ENCODE measurements around the gene RPS6KA3.

RPS6KA3 gene

GRCh38 chrX:20204351-20204750, 62.4 kb downstream of the RPS6KA3 start:
- H3K4me3 ChIP-seq (ENCODE audit: control insufficient read depth, low read depth, low read length), result no peak overlapping the region
- DNase-seq (ENCODE audit: low read depth), result no peak
- TF ChIP-seq CTCF (conservative IDR thresholded peaks at IDR 0.05; ENCODE audit: control insufficient read depth, insufficient read depth, low read depth, low read length), result no peak

- no peak for DNase-seq (ENCODE audit: low read depth)
- no peak overlapping the region for H3K4me3 ChIP-seq (ENCODE audit: control insufficient read depth, low read depth, low read length)
- no peak for TF ChIP-seq CTCF (conservative IDR thresholded peaks at IDR 0.05; ENCODE audit: control insufficient read depth, insufficient read depth, low read depth, low read length)
These were observed 69.0 kb downstream of the RPS6KA3 start for GRCh38 chrX:20197641-20198210.

DNA sequence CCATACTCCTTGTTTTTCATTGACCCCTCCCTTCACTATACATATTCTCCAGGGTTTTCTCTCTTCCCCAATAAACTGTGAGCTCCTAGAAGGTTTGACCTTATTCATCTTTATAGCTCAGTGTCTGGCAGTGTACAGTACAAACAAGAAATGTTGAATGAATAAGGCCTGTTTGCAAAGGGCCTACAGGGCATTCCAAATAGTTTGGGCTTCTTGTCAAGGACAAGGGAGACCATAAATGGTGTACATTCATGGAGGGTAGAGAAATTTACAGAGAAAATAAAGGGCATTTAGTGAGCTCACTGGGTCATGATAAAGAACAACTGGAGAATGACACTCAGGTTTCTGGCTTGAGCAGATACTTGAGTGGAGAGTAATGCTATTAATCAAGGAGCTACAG, 77.5 kb downstream of the RPS6KA3 start:
- no peak for TF ChIP-seq CTCF (conservative IDR thresholded peaks at IDR 0.05; ENCODE audit: control insufficient read depth, insufficient read depth, low read depth, low read length)
- DNase-seq (ENCODE audit: low read depth), result no peak
- H3K4me3 ChIP-seq (ENCODE audit: control insufficient read depth, low read depth, low read length), result no peak overlapping the region

DNA sequence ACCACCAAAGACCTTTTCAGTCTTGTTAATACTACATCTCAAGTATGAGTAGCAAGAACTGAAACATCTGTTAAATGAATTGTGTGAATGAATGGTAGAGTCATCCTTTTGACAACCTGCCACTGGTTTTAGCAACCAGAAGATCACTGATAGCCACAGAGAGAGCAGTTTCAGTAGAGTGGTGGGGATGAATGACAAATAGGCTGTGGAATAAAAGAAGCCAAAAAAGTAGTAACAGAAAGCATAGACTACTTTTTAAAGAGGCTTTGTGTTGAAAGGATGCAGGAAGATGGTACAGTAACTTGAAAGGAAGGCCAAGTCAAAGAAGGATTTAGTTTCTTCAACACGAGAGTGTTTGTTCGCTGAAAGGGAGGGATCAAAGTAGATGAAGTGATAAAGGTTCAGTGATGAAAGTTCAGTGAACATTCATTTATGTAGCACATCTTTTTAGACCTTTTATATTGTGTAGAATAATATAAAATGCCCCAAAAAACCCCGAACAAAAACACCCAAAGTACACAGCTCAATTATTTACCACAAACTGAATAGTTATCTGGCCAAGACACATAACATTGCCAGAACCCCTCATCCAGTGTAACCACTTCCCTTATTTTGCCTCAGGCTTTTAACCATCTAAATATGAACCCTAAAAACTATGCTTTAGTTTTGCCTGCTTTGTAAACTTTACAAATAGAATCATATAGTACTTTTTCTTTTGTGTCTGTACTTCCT, 84.9 kb downstream of the RPS6KA3 start:
- no peak overlapping the region for H3K4me3 ChIP-seq (ENCODE audit: control insufficient read depth, low read depth, low read length)
- no peak for DNase-seq (ENCODE audit: low read depth)
- TF ChIP-seq CTCF (conservative IDR thresholded peaks at IDR 0.05; ENCODE audit: control insufficient read depth, insufficient read depth, low read depth, low read length), result no peak

GRCh38 chrX:20177093-20177492, 89.6 kb downstream of the RPS6KA3 start:
- TF ChIP-seq CTCF (conservative IDR thresholded peaks at IDR 0.05; ENCODE audit: control insufficient read depth, insufficient read depth, low read depth, low read length), result no peak
- DNase-seq (ENCODE audit: low read depth), result no peak
- H3K4me3 ChIP-seq (ENCODE audit: control insufficient read depth, low read depth, low read length), result no peak overlapping the region

- DNase-seq (ENCODE audit: low read depth), result no peak
- no peak overlapping the region for H3K4me3 ChIP-seq (ENCODE audit: control insufficient read depth, low read depth, low read length)
- TF ChIP-seq CTCF (conservative IDR thresholded peaks at IDR 0.05; ENCODE audit: control insufficient read depth, insufficient read depth, low read depth, low read length), result no peak
These were observed 92.9 kb downstream of the RPS6KA3 start for GRCh38 chrX:20173856-20174255.

Measured in fibroblast of mammary gland (primary cell).